GM23338 (cell line): ENCODE measurements around the gene OLFML1. TPM values are rescaled to one million over a fixed set of nuclear protein-coding genes. Genes with fewer than 3 reads are reported as not detected.

Source experiments
- ATAC-seq: fragments of 200-7000 bp; cut with Tn5 transposase; 3 replicates; pipeline ENCODE4 v1.9.1; 2020
- DNase-seq: peaks from one replicate; pipeline ENCODE4 v3.0.0-alpha.2; 2015; ENCODE audit warnings: low spot score
- H2AFZ ChIP-seq: fragments of 200-600 bp; sonication (generic); 2 replicates; pipeline ENCODE4 v1.8.0; 2016; ENCODE audit warnings: antibody characterized with exemption, mild to moderate bottlenecking, moderate library complexity
- H3F3A ChIP-seq: fragments of 200-600 bp; sonication (generic); replicated peaks from 2 replicates; pipeline ENCODE4 v1.8.0; 2017; ENCODE audit warnings: antibody characterized with exemption, mixed run types, low read depth
- H3K27ac ChIP-seq: fragments of 200-600 bp; sonication (generic); 2 replicates; pipeline ENCODE4 v1.6.1; 2016; ENCODE audit warnings: low read depth
- H3K27me3 ChIP-seq: fragments of 200-600 bp; sonication (generic); 2 replicates; pipeline ENCODE4 v1.8.0; 2016; ENCODE audit warnings: mild to moderate bottlenecking, mixed run types, moderate library complexity; ENCODE audit not compliant: insufficient read depth
- H3K36me3 ChIP-seq: fragments of 200-600 bp; sonication (generic); 2 replicates; pipeline ENCODE4 v1.8.0; 2016; ENCODE audit warnings: mild to moderate bottlenecking; ENCODE audit not compliant: insufficient read depth
- H3K4me1 ChIP-seq: fragments of 200-600 bp; sonication (generic); 2 replicates; pipeline ENCODE4 v1.8.0; 2016; ENCODE audit warnings: mild to moderate bottlenecking, moderate library complexity; ENCODE audit not compliant: insufficient read depth
- H3K4me2 ChIP-seq: fragments of 200-600 bp; sonication (generic); 2 replicates; pipeline ENCODE4 v1.7.1; 2017; ENCODE audit warnings: mixed run types
- H3K4me3 ChIP-seq: fragments of 200-600 bp; sonication (generic); 2 replicates; pipeline ENCODE4 v1.6.1; 2016; ENCODE audit warnings: mixed run types
- H3K79me2 ChIP-seq: fragments of 200-600 bp; sonication (generic); replicated peaks from 2 replicates; pipeline ENCODE4 v1.8.0; 2017; ENCODE audit warnings: mild to moderate bottlenecking; ENCODE audit not compliant: insufficient read depth
- H3K9me2 ChIP-seq: fragments of 200-600 bp; sonication (generic); 2 replicates; pipeline ENCODE4 v1.8.0; 2017; ENCODE audit not compliant: insufficient read depth
- H4K20me1 ChIP-seq: fragments of 200-600 bp; sonication (generic); replicated peaks from 2 replicates; pipeline ENCODE4 v1.8.0; 2017; ENCODE audit warnings: mild to moderate bottlenecking; ENCODE audit not compliant: insufficient read depth
- H3K27ac Mint-ChIP-seq: 2 replicates; pipeline ENCODE4 v1.8.0; 2020; ENCODE audit warnings: inconsistent platforms, mild to moderate bottlenecking, moderate library complexity, mixed read lengths
- H3K27me3 Mint-ChIP-seq: 3 replicates; pipeline ENCODE4 v1.8.0; 2022; ENCODE audit warnings: low read depth, mild to moderate bottlenecking, moderate library complexity, mixed read lengths, inconsistent platforms; ENCODE audit not compliant: insufficient read depth, poor library complexity
- H3K36me3 Mint-ChIP-seq: 3 replicates; pipeline ENCODE4 v1.8.0; 2021; ENCODE audit warnings: low read depth, mild to moderate bottlenecking, inconsistent platforms, moderate library complexity, mixed read lengths
- H3K4me1 Mint-ChIP-seq: 3 replicates; pipeline ENCODE4 v1.8.0; 2020; ENCODE audit warnings: mild to moderate bottlenecking, inconsistent platforms, mixed read lengths
- H3K4me3 Mint-ChIP-seq: 3 replicates; pipeline ENCODE4 v1.8.0; 2021; ENCODE audit warnings: moderate library complexity, mild to moderate bottlenecking, inconsistent platforms, mixed read lengths
- H3K9me3 Mint-ChIP-seq: 3 replicates; pipeline ENCODE4 v1.8.0; 2020; ENCODE audit warnings: moderate library complexity, mild to moderate bottlenecking, inconsistent platforms, mixed read lengths
- CREB1 ChIP-seq: fragments of 250-450 bp; sonication (Bioruptor Pico); IDR thresholded peaks from 2 replicates; pipeline ENCODE4 v1.5.0; 2020; ENCODE audit warnings: low read depth, mild to moderate bottlenecking, moderate library complexity
- ETS1 ChIP-seq: IDR thresholded peaks from 2 replicates; pipeline ENCODE4 v1.6.1; 2016; ENCODE audit warnings: antibody characterized with exemption
- EZH2 ChIP-seq: fragments of 200-600 bp; sonication (generic); IDR thresholded peaks from one replicate; pipeline ENCODE4 v1.8.0; 2017; ENCODE audit warnings: antibody characterized with exemption, mild to moderate bottlenecking, low read depth; ENCODE audit not compliant: unreplicated experiment
- EZH2phosphoT487 ChIP-seq: fragments of 200-600 bp; sonication (generic); IDR thresholded peaks from one replicate; pipeline ENCODE4 v1.8.1; 2018; ENCODE audit warnings: antibody characterized with exemption; ENCODE audit not compliant: unreplicated experiment
- POLR2AphosphoS5 ChIP-seq: IDR thresholded peaks from 2 replicates; pipeline ENCODE4 v1.6.1; 2016; ENCODE audit warnings: antibody characterized with exemption, low read depth
- STAT1 ChIP-seq: IDR thresholded peaks from one replicate; pipeline ENCODE4 v1.6.1; 2016; ENCODE audit warnings: antibody characterized with exemption; ENCODE audit not compliant: unreplicated experiment
- ZNF462 ChIP-seq: fragments of 250-450 bp; sonication (Bioruptor Pico); IDR thresholded peaks from 2 replicates; pipeline ENCODE4 v1.5.0; 2020; ENCODE audit warnings: mild to moderate bottlenecking, moderate library complexity
- polyA plus RNA-seq: library from polyadenylated mRNA; unstranded; fragments of >200 nt; fragmentation: Nextera tagmentation; extraction: Ambion mirVana; gene quantifications from 2 replicates; pipeline ENCODE4 v1.2.1, GENCODE V29; 2016
- total RNA-seq: library from RNA; depleted of rRNA; stranded (reverse); fragments of >200 nt; shearing (Covaris generic); gene quantifications from 2 replicates; pipeline ENCODE4 v1.2.3, GENCODE V29; 2014

Gene OLFML1
- total and polyA plus RNA-seq, 2 experiments from 2014 or later = 0.21 TPM; not detected in 1

DNA sequence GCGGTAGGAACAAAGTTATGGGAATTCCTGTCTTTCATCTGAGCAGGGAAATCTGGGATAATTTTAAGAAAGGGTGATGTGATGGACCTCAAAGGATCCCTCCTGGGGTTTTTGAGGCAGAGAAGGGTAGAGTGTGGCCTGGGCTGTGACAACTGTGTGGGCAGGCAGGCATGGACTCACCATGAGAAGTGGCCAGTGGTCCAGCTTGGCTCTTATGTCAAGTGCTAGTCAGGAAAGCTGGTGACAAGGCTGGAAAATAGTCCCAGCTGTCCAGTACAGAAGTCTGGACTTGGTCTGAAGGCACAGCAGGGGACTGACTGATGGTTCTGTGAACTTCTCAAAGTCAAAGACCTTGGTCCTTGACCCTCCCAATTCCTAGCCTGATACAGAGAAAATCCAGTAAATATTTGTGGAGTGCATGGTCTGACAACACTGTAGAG lies 30.2 kb downstream of the OLFML1 start (continued):
- TF ChIP-seq ZNF462 (CRISPR knock-in tag) = no peak

DNA sequence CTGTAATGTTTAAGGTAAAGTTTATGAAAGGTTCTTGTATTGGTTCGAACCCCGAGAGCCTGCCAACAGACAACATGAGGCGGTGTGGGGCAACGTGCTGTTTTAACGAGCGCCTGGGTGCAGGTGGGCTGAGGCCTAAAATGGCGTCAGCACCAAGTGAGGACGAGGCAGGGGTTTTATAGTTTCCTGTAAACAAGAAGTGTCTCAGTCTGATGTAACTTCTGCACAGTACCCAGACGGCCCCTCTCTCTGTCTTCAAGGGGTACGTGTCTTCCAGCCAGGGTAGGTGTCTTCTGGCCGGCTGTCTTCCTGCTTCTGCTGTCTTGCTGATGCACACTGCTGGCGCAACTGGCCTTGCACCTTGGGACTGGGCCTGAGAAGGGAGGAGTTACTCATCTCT lies 31.2 kb downstream of the OLFML1 start:
- peaks cover 28% of the 10 kb centered on the region; the same call in 1 of the 2 replicates for H3K4me1 ChIP-seq
- no peak for ATAC-seq
- H3K36me3 ChIP-seq = no peaks in the 10 kb centered on the region
- no peak overlapping the region for H3K27ac ChIP-seq
- no peak overlapping the region for H3K4me3 ChIP-seq
- no peaks in the 10 kb centered on the region for H3K9me2 ChIP-seq
- no peaks in the 10 kb centered on the region; the same call in 1 of the 3 replicates for H3K9me3 Mint-ChIP-seq
- H3K4me1 Mint-ChIP-seq = peaks cover 28% of the 10 kb centered on the region
- H3K27ac Mint-ChIP-seq = no peak overlapping the region
- H4K20me1 ChIP-seq = no peaks in the 10 kb centered on the region; the same call in 1 of the 2 replicates
- peaks cover 11% of the 10 kb centered on the region; the same call in 1 of the 2 replicates for H3F3A ChIP-seq
- H3K27me3 ChIP-seq = peaks cover 23% of the 10 kb centered on the region
- no peak overlapping the region for H3K4me3 Mint-ChIP-seq
- no peaks in the 10 kb centered on the region for H3K79me2 ChIP-seq
- no peaks in the 10 kb centered on the region for H3K36me3 Mint-ChIP-seq
- peaks cover 13% of the 10 kb centered on the region for H3K27me3 Mint-ChIP-seq
- no peak for DNase-seq
- no peak overlapping the region for H2AFZ ChIP-seq
- H3K4me2 ChIP-seq = no peak overlapping the region
- no peak for TF ChIP-seq STAT1
- TF ChIP-seq CREB1 (CRISPR knock-in tag) = no peak
- no peak for TF ChIP-seq ZNF462 (CRISPR knock-in tag)
- TF ChIP-seq EZH2 = no peak
- no peak for TF ChIP-seq EZH2phosphoT487
- TF ChIP-seq ETS1 = no peak
- TF ChIP-seq POLR2AphosphoS5 = no peak
